SH-SY5Y (cell line): ENCODE measurements around the gene RHOV.

ENCODE experiments used
- GATA2 ChIP-seq: IDR thresholded peaks from 2 replicates; pipeline ENCODE4 v1.6.1; 2011; ENCODE audit warnings: mild to moderate bottlenecking, low read depth, low read length
- GATA3 ChIP-seq: IDR thresholded peaks from 2 replicates; pipeline ENCODE4 v1.6.1; 2011; ENCODE audit warnings: low read depth, mild to moderate bottlenecking, low read length, moderate library complexity

DNA sequence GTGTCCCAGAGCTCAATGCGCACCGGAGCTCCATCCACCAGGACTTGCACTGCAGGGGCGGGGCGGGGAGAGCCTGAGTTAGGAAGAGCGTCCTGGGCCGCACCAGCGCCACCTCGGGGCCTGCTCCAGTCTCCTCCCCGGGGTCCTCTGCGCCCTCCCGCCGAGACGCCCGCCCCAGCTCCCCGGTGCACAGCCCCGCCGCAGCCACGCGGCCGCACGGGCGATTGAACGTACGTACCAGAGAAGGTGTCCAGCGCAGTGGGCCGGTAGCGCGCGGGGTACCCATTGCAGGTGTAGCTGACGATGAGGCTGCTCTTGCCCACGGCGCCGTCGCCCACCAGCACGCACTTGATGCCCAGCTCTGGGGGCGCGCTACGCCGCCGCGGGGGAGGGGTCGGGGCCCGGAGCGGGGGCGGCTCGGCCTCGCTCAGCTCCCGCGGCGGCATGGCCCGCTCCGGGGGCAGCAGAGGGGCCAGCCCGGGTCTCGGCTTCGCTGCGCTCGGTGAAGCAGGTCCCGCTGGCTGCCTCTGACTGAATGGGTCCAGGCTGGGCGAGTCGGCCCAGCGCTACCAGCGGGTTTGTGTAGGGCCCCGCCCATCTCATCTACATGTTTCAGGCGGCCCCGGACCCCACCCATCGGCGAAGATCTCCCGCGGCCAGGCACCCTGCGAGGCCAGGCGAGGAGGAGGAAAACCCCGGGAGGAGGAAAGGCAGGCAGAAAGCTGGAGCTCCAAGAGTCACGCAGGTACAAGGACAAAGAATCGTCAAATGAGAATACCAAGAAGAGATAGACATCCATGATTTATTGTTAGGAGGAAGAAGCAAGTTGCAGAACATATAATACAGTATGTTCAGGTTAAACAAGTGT is at the start of gene RHOV:
- TF ChIP-seq GATA2, result no peak
- no peak for TF ChIP-seq GATA3
